PC-9 (cell line): ENCODE data around the gene FAM174B. TPM values are rescaled to one million over a fixed set of nuclear protein-coding genes. Genes with fewer than 3 reads are reported as not detected.

Experiments
- BruUV-seq: library from RNA; stranded (reverse); fragments of 400-500 nt; replicated peaks from 2 replicates; lab custom pipeline; 2021; lab: Mats Ljungman, UMichigan
- CTCF ChIA-PET: fragments of 300-600 bp; sonication (Branson Sonifier 250); formaldehyde crosslinking; loops from one replicate; lab custom pipeline; 2022; ENCODE audit warnings: antibody characterized with exemption; lab: Charles Lee
- POLR2A ChIA-PET: fragments of 300-600 bp; sonication (Branson Sonifier 250); formaldehyde crosslinking; loops from one replicate; lab custom pipeline; 2022; ENCODE audit warnings: antibody characterized with exemption; ENCODE audit not compliant: unreplicated experiment; lab: Charles Lee
- DNase-seq, 2 experiments: peaks; one replicate each; pipeline versions ENCODE4 v3.0.0 to v3.0.0-alpha.2; 2015 to 2022; ENCODE audit warnings: mixed read lengths in 1 of 2
- H2AFZ ChIP-seq: fragments of 200-600 bp; sonication (generic); 2 replicates; pipeline ENCODE4 v1.8.1; 2017; ENCODE audit warnings: antibody characterized with exemption
- H3F3A ChIP-seq: fragments of 200-600 bp; sonication (generic); 2 replicates; pipeline ENCODE4 v1.8.1; 2017; ENCODE audit warnings: antibody characterized with exemption, mild to moderate bottlenecking, low read depth; ENCODE audit not compliant: insufficient read depth
- H3K27ac ChIP-seq: fragments of 200-600 bp; sonication (generic); 2 replicates; pipeline ENCODE4 v1.6.1; 2016; ENCODE audit warnings: mixed run types
- H3K27me3 ChIP-seq: fragments of 200-600 bp; sonication (generic); 2 replicates; pipeline ENCODE4 v1.6.1; 2016; ENCODE audit warnings: low read depth, mixed run types; ENCODE audit not compliant: insufficient read depth
- H3K36me3 ChIP-seq: fragments of 200-600 bp; sonication (generic); 2 replicates; pipeline ENCODE4 v1.6.1; 2016; ENCODE audit warnings: low read depth, mixed run types
- H3K4me1 ChIP-seq: fragments of 200-600 bp; sonication (generic); replicated peaks from 2 replicates; pipeline ENCODE4 v1.6.1; 2016; ENCODE audit warnings: mixed run types; ENCODE audit not compliant: insufficient read depth
- H3K4me2 ChIP-seq: fragments of 200-600 bp; sonication (generic); 2 replicates; pipeline ENCODE4 v1.6.1; 2017; ENCODE audit warnings: mixed run types
- H3K4me3 ChIP-seq: fragments of 200-600 bp; sonication (generic); 2 replicates; pipeline ENCODE4 v1.6.1; 2016; ENCODE audit warnings: mixed run types
- H3K79me2 ChIP-seq: fragments of 200-600 bp; sonication (generic); 2 replicates; pipeline ENCODE4 v1.6.1; 2017; ENCODE audit warnings: low read depth, mixed run types
- H3K9me2 ChIP-seq: fragments of 200-600 bp; sonication (generic); 2 replicates; pipeline ENCODE4 v1.8.1; 2017; ENCODE audit warnings: mild to moderate bottlenecking; ENCODE audit not compliant: insufficient read depth
- H3K9me3 ChIP-seq: fragments of 200-600 bp; sonication (generic); 2 replicates; pipeline ENCODE4 v1.8.1; 2016; ENCODE audit warnings: low read depth; ENCODE audit not compliant: insufficient read depth
- H4K20me1 ChIP-seq: fragments of 200-600 bp; sonication (generic); 2 replicates; pipeline ENCODE4 v1.8.1; 2017; ENCODE audit not compliant: insufficient read depth
- EZH2 ChIP-seq: fragments of 200-600 bp; sonication (generic); IDR thresholded peaks from 2 replicates; pipeline ENCODE4 v1.8.0; 2017; ENCODE audit warnings: antibody characterized with exemption, low read depth
- intact Hi-C: fragments of 100-400 bp; cut with micrococcal nuclease; formaldehyde crosslinking; loops from one replicate; pipeline ENCODE4 v1.10.0; 2022; ENCODE audit not compliant: unreplicated experiment
- total RNA-seq: library from RNA; stranded (reverse); gene quantifications from 2 replicates; pipeline ENCODE4 v1.2.3, GENCODE V29; 2021
- TF ChIP-seq, protein P1 (sequence below): fragments of 200-600 bp; sonication (generic); conservative IDR thresholded peaks from 2 replicates; pipeline ENCODE4 v1.6.1; 2017; ENCODE audit warnings: mixed run types, antibody characterized with exemption, mild to moderate bottlenecking, moderate library complexity

FAM174B gene
- total RNA-seq, 1 experiment from 2014 or later, result 90.3 TPM

DNA sequence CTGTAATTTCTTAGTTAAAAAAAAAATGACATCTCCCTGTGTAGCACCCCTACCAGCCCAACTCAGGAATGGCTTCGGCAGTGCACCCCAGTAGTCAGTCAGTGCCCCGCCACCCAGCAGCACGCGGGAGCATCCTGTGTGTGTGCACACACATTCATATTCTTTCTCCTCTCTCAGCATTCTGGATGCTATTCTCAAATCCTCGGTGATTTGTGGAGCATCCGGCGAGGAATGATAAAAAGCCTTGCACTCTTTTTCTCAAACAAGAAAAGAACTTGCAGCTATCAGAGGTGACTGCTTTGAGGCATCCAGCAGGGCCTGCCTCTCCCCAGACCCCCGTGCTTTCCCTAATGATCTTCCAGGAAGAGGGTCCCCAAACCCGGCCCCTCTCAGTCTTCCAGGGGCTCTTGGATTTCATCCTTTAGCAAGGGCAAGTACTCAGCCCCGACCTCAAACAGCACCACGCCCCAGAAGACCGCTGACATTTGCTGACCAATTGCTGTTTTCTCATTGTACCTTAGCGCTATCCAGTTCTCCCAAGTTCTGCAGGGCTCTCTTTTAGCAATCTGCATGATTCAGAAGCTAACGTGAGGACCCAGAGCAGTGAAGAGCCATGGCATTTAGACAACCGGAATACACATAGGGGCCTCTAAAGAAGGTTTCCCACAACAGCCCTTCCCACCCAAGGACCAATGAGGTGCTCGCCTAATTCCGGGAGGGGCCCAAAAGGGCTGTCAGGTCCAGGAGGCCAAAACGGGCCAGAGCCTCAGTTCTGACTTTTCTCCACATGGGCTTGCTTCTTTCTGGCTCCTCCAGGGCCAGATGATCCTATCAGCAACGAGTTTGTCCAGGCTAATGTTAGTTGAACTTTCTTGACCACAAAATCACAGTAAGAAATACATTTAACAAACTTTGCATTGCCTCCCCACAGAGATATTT lies 72.2 kb downstream of the FAM174B start:
- no peak for DNase-seq
- CTCF ChIA-PET, result no interaction called here
- Histone ChIP-seq H3K27ac (no peak overlapping the region), H3K79me2 (no peaks in the 10 kb centered on the region), H3K4me1 (no peaks in the 10 kb centered on the region), H3K36me3 (no peaks in the 10 kb centered on the region), H2AFZ (no peak overlapping the region), H3K9me2 (no peaks in the 10 kb centered on the region), H3K27me3 (no peaks in the 10 kb centered on the region), H3K4me3 (no peak overlapping the region), H3K4me2 (no peak overlapping the region), H4K20me1 (no peaks in the 10 kb centered on the region), H3K9me3 (no peaks in the 10 kb centered on the region), H3F3A (no peaks in the 10 kb centered on the region)
- no TSS peak for BruUV-seq
- TF ChIP-seq, protein P1, sequence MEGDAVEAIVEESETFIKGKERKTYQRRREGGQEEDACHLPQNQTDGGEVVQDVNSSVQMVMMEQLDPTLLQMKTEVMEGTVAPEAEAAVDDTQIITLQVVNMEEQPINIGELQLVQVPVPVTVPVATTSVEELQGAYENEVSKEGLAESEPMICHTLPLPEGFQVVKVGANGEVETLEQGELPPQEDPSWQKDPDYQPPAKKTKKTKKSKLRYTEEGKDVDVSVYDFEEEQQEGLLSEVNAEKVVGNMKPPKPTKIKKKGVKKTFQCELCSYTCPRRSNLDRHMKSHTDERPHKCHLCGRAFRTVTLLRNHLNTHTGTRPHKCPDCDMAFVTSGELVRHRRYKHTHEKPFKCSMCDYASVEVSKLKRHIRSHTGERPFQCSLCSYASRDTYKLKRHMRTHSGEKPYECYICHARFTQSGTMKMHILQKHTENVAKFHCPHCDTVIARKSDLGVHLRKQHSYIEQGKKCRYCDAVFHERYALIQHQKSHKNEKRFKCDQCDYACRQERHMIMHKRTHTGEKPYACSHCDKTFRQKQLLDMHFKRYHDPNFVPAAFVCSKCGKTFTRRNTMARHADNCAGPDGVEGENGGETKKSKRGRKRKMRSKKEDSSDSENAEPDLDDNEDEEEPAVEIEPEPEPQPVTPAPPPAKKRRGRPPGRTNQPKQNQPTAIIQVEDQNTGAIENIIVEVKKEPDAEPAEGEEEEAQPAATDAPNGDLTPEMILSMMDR, result no peak
- TF ChIP-seq EZH2, result no peak
- POLR2A ChIA-PET, result interaction anchor here (0.6 kb wide), 1 partner anchor 434 kb away, joined by 4 read pairs; no protein-coding TSS in a partner anchor
- intact Hi-C loops, result no loop called here

DNA sequence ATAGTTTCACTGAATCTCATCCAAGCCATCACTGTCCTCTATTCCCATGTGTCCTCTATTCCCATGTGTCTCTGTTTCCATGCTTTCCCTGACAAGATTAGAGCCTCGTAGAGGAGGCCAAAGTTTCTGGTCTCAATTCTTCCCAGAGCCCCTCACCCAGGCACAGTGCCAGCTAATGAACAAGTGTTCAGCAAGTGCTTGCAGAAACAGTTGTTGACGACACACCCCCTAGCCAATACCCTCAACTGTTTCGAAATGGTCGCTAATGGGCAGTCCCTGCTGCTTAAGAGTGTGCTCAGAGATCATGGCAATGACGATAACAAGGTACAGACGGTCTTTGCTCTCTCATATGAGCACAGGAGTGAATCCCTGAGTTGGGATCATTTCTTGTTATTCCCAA lies 73.4 kb downstream of the FAM174B start:
- Histone ChIP-seq H2AFZ (no peak overlapping the region), H3K9me3 (no peaks in the 10 kb centered on the region), H3K4me2 (no peak overlapping the region), H3K79me2 (no peaks in the 10 kb centered on the region), H3K36me3 (no peaks in the 10 kb centered on the region), H3K27me3 (no peaks in the 10 kb centered on the region), H4K20me1 (no peaks in the 10 kb centered on the region), H3K4me3 (no peak overlapping the region), H3K27ac (no peak overlapping the region), H3K9me2 (no peaks in the 10 kb centered on the region), H3F3A (no peaks in the 10 kb centered on the region), H3K4me1 (no peaks in the 10 kb centered on the region)
- CTCF ChIA-PET, result no interaction called here
- POLR2A ChIA-PET, result no interaction called here
- BruUV-seq, result no TSS peak
- intact Hi-C loops, result no loop called here
- TF ChIP-seq EZH2, result no peak
- TF ChIP-seq, protein P1, result no peak
- DNase-seq, result no peak

DNA sequence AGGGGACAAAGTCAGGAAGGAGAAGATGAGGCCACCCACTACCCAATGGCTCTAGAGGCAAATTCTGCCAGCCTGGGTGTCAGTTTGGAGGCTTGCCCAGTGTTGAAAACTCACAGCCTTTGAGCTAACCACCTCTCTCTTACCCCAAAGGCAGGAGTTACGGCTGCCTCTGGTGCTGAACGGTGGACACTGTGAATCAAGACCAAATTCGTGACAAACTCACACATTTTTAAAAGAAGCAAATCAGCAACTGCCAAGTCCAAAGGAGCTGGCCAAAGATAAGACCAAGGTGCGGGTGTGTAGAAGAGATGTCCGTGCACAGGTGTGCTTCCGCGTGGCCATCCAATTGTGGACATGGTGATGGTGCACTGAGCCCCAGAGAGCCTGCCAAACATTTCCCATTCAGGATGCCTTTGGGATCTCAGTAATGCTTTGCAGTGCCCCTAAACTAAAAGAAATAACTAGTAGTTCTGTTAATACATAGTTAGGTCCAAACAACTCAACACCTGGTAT lies 74.6 kb downstream of the FAM174B start:
- H3K9me2 ChIP-seq, result no peaks in the 10 kb centered on the region
- no peak overlapping the region for H3K4me3 ChIP-seq
- H3K79me2 ChIP-seq, result no peaks in the 10 kb centered on the region
- ChIA-PET CTCF (no interaction called here), POLR2A (no interaction called here)
- H3K27me3 ChIP-seq, result no peaks in the 10 kb centered on the region
- intact Hi-C loops, result no loop called here
- H4K20me1 ChIP-seq, result no peaks in the 10 kb centered on the region
- TF ChIP-seq, protein P1, result no peak
- TF ChIP-seq EZH2, result no peak
- no peak overlapping the region for H3K27ac ChIP-seq
- no TSS peak for BruUV-seq
- H3K4me1 ChIP-seq, result no peaks in the 10 kb centered on the region
- no peak overlapping the region for H3K4me2 ChIP-seq
- no peaks in the 10 kb centered on the region for H3K36me3 ChIP-seq
- H3K9me3 ChIP-seq, result no peaks in the 10 kb centered on the region
- no peaks in the 10 kb centered on the region for H3F3A ChIP-seq
- no peak for DNase-seq
- H2AFZ ChIP-seq, result no peak overlapping the region
